Uterus (tissue), 2 donors: ENCODE data around the gene MOGAT1.

Source experiments
- CTCF ChIP-seq, 4 experiments: fragments of 200-600 bp in 2 of 4; fragments of 450-650 bp in 2 of 4; sonication (generic) in 2 of 4; IDR thresholded peaks; one replicate each; pipeline ENCODE4 v1.5.1; 2016 to 2019; ENCODE audit warnings: antibody characterized with exemption in 4 of 4, mild to moderate bottlenecking in 2 of 4, moderate library complexity in 1 of 4
- POLR2A ChIP-seq, 2 donors: fragments of 450-650 bp; IDR thresholded peaks; one replicate each; pipeline ENCODE4 v1.6.1; 2016; ENCODE audit warnings: antibody characterized with exemption in 2 of 2, mild to moderate bottlenecking in 1 of 2, moderate library complexity in 1 of 2

- no peak for TF ChIP-seq CTCF (IDR thresholded peaks at IDR 0.05)
- no peak for TF ChIP-seq POLR2A (IDR thresholded peaks at IDR 0.05)
Observed at GRCh38 chr2:222670191-222671038, 1.0 kb upstream of the MOGAT1 start.
